Measurements from ENCODE around the gene C16orf74. TPM values are rescaled to one million over a fixed set of nuclear protein-coding genes. Genes with fewer than 3 reads are reported as not detected.
A peak's percentile ranks its signal among the peaks of the same experiment; 100 is the strongest.

Gene C16orf74
- total and polyA plus RNA-seq, 2 of the 13 experiments (the other 11 are each of a cell fraction or from before 2014, with no cell fraction given) = 0.13 to 0.29 TPM

- TF ChIP-seq, protein P1, sequence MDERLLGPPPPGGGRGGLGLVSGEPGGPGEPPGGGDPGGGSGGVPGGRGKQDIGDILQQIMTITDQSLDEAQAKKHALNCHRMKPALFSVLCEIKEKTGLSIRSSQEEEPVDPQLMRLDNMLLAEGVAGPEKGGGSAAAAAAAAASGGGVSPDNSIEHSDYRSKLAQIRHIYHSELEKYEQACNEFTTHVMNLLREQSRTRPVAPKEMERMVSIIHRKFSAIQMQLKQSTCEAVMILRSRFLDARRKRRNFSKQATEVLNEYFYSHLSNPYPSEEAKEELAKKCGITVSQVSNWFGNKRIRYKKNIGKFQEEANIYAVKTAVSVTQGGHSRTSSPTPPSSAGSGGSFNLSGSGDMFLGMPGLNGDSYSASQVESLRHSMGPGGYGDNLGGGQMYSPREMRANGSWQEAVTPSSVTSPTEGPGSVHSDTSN (CRISPR knock-in tag; IDR thresholded peaks at IDR 0.05) = no peak
- peak; percentile 100 for TF ChIP-seq E2F5 (CRISPR knock-in tag; conservative IDR thresholded peaks at IDR 0.05)
- TF ChIP-seq ZNF644 (CRISPR knock-in tag; IDR thresholded peaks at IDR 0.05; ENCODE audit: low read depth) = no peak
- no peak for TF ChIP-seq TERF1 (CRISPR knock-in tag; IDR thresholded peaks at IDR 0.05)
- TF ChIP-seq KLF11 (CRISPR knock-in tag; IDR thresholded peaks at IDR 0.05) = no peak
- no peak for TF ChIP-seq IRX3 (CRISPR knock-in tag; IDR thresholded peaks at IDR 0.05; ENCODE audit: borderline replicate concordance, low read depth)
- TF ChIP-seq POLR2G (IDR thresholded peaks at IDR 0.05; ENCODE audit: low read depth, low read length) = peak; percentile 69
- TF ChIP-seq ZFP36 (IDR thresholded peaks at IDR 0.05; ENCODE audit: borderline replicate concordance, low read depth, low read length, partially characterized antibody) = no peak
- no peak for TF ChIP-seq ZNF569 (CRISPR knock-in tag; IDR thresholded peaks at IDR 0.05; ENCODE audit: borderline replicate concordance)
- peak; percentile 78; the same call in 1 of the 2 replicates for TF ChIP-seq ZNF709 (CRISPR knock-in tag; IDR thresholded peaks at IDR 0.05)
- TF ChIP-seq SOX6 (IDR thresholded peaks at IDR 0.05) = no peak
- TF ChIP-seq SOX6 (CRISPR knock-in tag; IDR thresholded peaks at IDR 0.05) = no peak
- TF ChIP-seq ZNF616 (CRISPR knock-in tag; IDR thresholded peaks at IDR 0.05; ENCODE audit: low read depth) = no peak
- no peak for TF ChIP-seq GPN1 (CRISPR knock-in tag; IDR thresholded peaks at IDR 0.05; ENCODE audit: borderline replicate concordance)
- TF ChIP-seq ZNF558 (CRISPR knock-in tag; IDR thresholded peaks at IDR 0.05; ENCODE audit: borderline replicate concordance) = peak; percentile 92; the same call in 1 of the 2 replicates
- TF ChIP-seq, protein P2, sequence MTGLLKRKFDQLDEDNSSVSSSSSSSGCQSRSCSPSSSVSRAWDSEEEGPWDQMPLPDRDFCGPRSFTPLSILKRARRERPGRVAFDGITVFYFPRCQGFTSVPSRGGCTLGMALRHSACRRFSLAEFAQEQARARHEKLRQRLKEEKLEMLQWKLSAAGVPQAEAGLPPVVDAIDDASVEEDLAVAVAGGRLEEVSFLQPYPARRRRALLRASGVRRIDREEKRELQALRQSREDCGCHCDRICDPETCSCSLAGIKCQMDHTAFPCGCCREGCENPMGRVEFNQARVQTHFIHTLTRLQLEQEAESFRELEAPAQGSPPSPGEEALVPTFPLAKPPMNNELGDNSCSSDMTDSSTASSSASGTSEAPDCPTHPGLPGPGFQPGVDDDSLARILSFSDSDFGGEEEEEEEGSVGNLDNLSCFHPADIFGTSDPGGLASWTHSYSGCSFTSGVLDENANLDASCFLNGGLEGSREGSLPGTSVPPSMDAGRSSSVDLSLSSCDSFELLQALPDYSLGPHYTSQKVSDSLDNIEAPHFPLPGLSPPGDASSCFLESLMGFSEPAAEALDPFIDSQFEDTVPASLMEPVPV (CRISPR knock-in tag; IDR thresholded peaks at IDR 0.05) = no peak; the same call in 1 of the 2 replicates
- peak; percentile 28 for TF ChIP-seq AGO2 (optimal IDR thresholded peaks at IDR 0.05; ENCODE audit: low read depth, low read length)
- no peak for TF ChIP-seq ZNF660 (CRISPR knock-in tag; IDR thresholded peaks at IDR 0.05; ENCODE audit: borderline replicate concordance, low read depth)
- TF ChIP-seq SMAD9 (CRISPR knock-in tag; IDR thresholded peaks at IDR 0.05) = no peak
- peak; percentile 69 for TF ChIP-seq ZNF768 (CRISPR knock-in tag; IDR thresholded peaks at IDR 0.05)
- TF ChIP-seq, protein P3, sequence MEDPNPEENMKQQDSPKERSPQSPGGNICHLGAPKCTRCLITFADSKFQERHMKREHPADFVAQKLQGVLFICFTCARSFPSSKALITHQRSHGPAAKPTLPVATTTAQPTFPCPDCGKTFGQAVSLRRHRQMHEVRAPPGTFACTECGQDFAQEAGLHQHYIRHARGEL (CRISPR knock-in tag; IDR thresholded peaks at IDR 0.05) = no peak
- TF ChIP-seq JUN (CRISPR knock-in tag; IDR thresholded peaks at IDR 0.05) = no peak
- TF ChIP-seq ZNF260 (CRISPR knock-in tag; IDR thresholded peaks at IDR 0.05; ENCODE audit: borderline replicate concordance, low read depth) = no peak
- no peak for TF ChIP-seq CBX2 (IDR thresholded peaks at IDR 0.05; ENCODE audit: low read depth, low read length)
- TF ChIP-seq CBX2 (CRISPR knock-in tag; IDR thresholded peaks at IDR 0.05; ENCODE audit: low read depth) = no peak
- peak; percentile 69; the same call in 1 of the 2 replicates for TF ChIP-seq MTA1 (CRISPR knock-in tag; IDR thresholded peaks at IDR 0.05; ENCODE audit: borderline replicate concordance)
- no peak for TF ChIP-seq TEAD3 (CRISPR knock-in tag; optimal IDR thresholded peaks at IDR 0.05; ENCODE audit: borderline replicate concordance)
Observed at GRCh38 chr16:85688586-85689284, 62.2 kb downstream of the C16orf74 start, which contains the start of gene GINS2 (continued).
